CD4-positive, alpha-beta memory T cell (primary cell): ENCODE measurements around the gene LRP1. TPM values are rescaled to one million over a fixed set of nuclear protein-coding genes. Genes with fewer than 3 reads are reported as not detected.

Experiments used
- CTCF ChIA-PET: fragments of 350-600 bp; sonication (Branson Sonifier 250); formaldehyde crosslinking; loops from one replicate; lab custom pipeline; 2021; ENCODE audit warnings: inconsistent platforms; ENCODE audit not compliant: partially characterized antibody; lab: Charles Lee
- POLR2A ChIA-PET: fragments of 350-600 bp; sonication (Branson Sonifier 250); formaldehyde crosslinking; loops from one replicate; lab custom pipeline; 2021; ENCODE audit not compliant: partially characterized antibody; lab: Charles Lee
- DNase-seq, 5 donors: peaks; one replicate each; pipeline versions ENCODE4 v3.0.0 to v3.0.0-alpha.2; 2020 to 2022; ENCODE audit warnings: mixed read lengths in 1 of 5
- H3K27ac ChIP-seq: one replicate; pipeline ENCODE4 v1.7.0; 2013; ENCODE audit warnings: low read depth, low read length
- H3K27me3 ChIP-seq: 2 replicates; pipeline ENCODE4 v1.7.0; 2013; ENCODE audit warnings: mild to moderate bottlenecking, low read length, moderate library complexity; ENCODE audit not compliant: insufficient read depth
- H3K36me3 ChIP-seq: 2 replicates; pipeline ENCODE4 v1.7.0; 2013; ENCODE audit warnings: mild to moderate bottlenecking, low read length, moderate library complexity; ENCODE audit not compliant: insufficient read depth
- H3K4me1 ChIP-seq: 2 replicates; pipeline ENCODE4 v1.7.0; 2013; ENCODE audit warnings: mild to moderate bottlenecking, low read length, moderate library complexity; ENCODE audit not compliant: insufficient read depth
- H3K4me3 ChIP-seq, 2 donors: one replicate each; pipeline ENCODE4 v1.7.0; 2013; ENCODE audit warnings: low read length in 2 of 2, mild to moderate bottlenecking in 1 of 2
- H3K9me3 ChIP-seq, 2 donors: one replicate each; pipeline ENCODE4 v1.7.0; 2013; ENCODE audit warnings: low read length in 2 of 2, control low read depth in 1 of 2; ENCODE audit not compliant: control insufficient read depth in 1 of 2
- H3K27ac Mint-ChIP-seq, 7 donors: one replicate each; pipeline ENCODE4 v1.8.0; 2020 to 2021; ENCODE audit warnings: mixed read lengths in 7 of 7, mild to moderate bottlenecking in 6 of 7, inconsistent platforms in 3 of 7, moderate library complexity in 3 of 7
- H3K27me3 Mint-ChIP-seq, 2 donors: one replicate each; pipeline ENCODE4 v1.8.0; 2020 to 2021; ENCODE audit warnings: mixed read lengths in 2 of 2
- H3K36me3 Mint-ChIP-seq, 2 donors: one replicate each; pipeline ENCODE4 v1.8.0; 2020 to 2021; ENCODE audit warnings: mixed read lengths in 2 of 2, inconsistent platforms in 1 of 2, mild to moderate bottlenecking in 1 of 2
- H3K4me1 Mint-ChIP-seq, 4 donors: one replicate each; pipeline ENCODE4 v1.8.0; 2020 to 2021; ENCODE audit warnings: mixed read lengths in 4 of 4, mild to moderate bottlenecking in 1 of 4
- H3K4me3 Mint-ChIP-seq, 8 donors: one replicate each; pipeline ENCODE4 v1.8.0; 2020 to 2021; ENCODE audit warnings: mixed read lengths in 8 of 8, mild to moderate bottlenecking in 7 of 8, moderate library complexity in 6 of 8, inconsistent platforms in 3 of 8
- H3K9me3 Mint-ChIP-seq, 8 donors: one replicate each; pipeline ENCODE4 v1.8.0; 2020 to 2021; ENCODE audit warnings: mixed read lengths in 8 of 8, mild to moderate bottlenecking in 5 of 8, inconsistent platforms in 3 of 8, moderate library complexity in 1 of 8
- intact Hi-C: fragments of 100-400 bp; cut with micrococcal nuclease; formaldehyde crosslinking; loops from one replicate; pipeline ENCODE4 v1.15.1; 2023
- polyA plus RNA-seq, 2 donors: library from polyadenylated mRNA; unstranded; fragments of 300-500 nt; fragmentation: Illumina TruSeq; gene quantifications; one replicate each; pipeline ENCODE4 v1.2.3, GENCODE V29; 2021
- total RNA-seq, 2 experiments: library from RNA; stranded (reverse); gene quantifications; one replicate each; pipeline ENCODE4 v1.2.3, GENCODE V29; 2021

LRP1 gene
- total and polyA plus RNA-seq, 4 experiments from 2014 or later, result 0.38 to 11.6 (median 9.7) TPM; not detected in 1

- Mint-ChIP-seq H3K27me3 (peaks cover 29 to 48% of the 10 kb centered on the region in 2 donors), H3K9me3 (no peaks in the 10 kb centered on the region), H3K4me3 (peak overlapping the region; percentile 90 to 98 (median 94)), H3K4me1 (peaks cover 37 to 84% (median 56%) of the 10 kb centered on the region in 4 donors), H3K27ac (peak overlapping the region in 4 of 7 donors; percentile 39 to 85 (median 75)), H3K36me3 (peaks cover 16 to 26% of the 10 kb centered on the region in 2 donors)
- H3K4me1 ChIP-seq, result peaks cover 84% of the 10 kb centered on the region
- DNase-seq, result no peak
- no peaks in the 10 kb centered on the region for H3K9me3 ChIP-seq
- intact Hi-C loops, result loop anchor here (10.0 kb wide), 2 partner anchors 483 to 603 kb away; partner anchors contain the start of genes BAZ2A and PRIM1
- peaks cover 11% of the 10 kb centered on the region for H3K36me3 ChIP-seq
- no peak overlapping the region for H3K27ac ChIP-seq
- H3K27me3 ChIP-seq, result peaks cover 42% of the 10 kb centered on the region
- ChIA-PET CTCF (interaction anchor here (0.5 to 12.9 kb wide), 8 partner anchors 10 to 693 kb away, joined by 3 to 415 read pairs (median 4); partner anchors contain the start of genes LRP1, NXPH4, SHMT2 and STAC3), POLR2A (interaction anchor here (6.0 to 7.7 kb wide), 3 partner anchors 8 to 22 kb away, joined by 55 to 86 read pairs (median 63); partner anchors contain the start of genes NXPH4 and SHMT2)
- peak overlapping the region; percentile 42 to 52 for H3K4me3 ChIP-seq
These were observed 109.9 kb downstream of the LRP1 start for GRCh38 chr12:57237932-57238853.

GRCh38 chr12:57238854-57239554 is 110.7 kb downstream of the LRP1 start:
- POLR2A ChIA-PET, result interaction anchor here (6.0 to 7.7 kb wide), 3 partner anchors 8 to 23 kb away, joined by 55 to 86 read pairs (median 63); partner anchors contain the start of genes NXPH4 and SHMT2

GRCh38 chr12:57239587-57240065 is 111.3 kb downstream of the LRP1 start:
- CTCF ChIA-PET, result interaction anchor here (0.9 to 12.9 kb wide), 10 partner anchors 9 to 212 kb away, joined by 3 to 415 read pairs (median 4); partner anchors contain the start of genes LRP1, NXPH4, SHMT2 and STAC3
- intact Hi-C loops, result loop anchor here (1.0 to 10.0 kb wide), 6 partner anchors 10 to 605 kb away; partner anchors contain the start of genes BAZ2A, PRIM1 and SHMT2
- POLR2A ChIA-PET, result interaction anchor here (1.8 to 7.7 kb wide), 4 partner anchors 9 to 128 kb away, joined by 4 to 86 read pairs (median 59); partner anchors contain the start of genes NXPH4, SHMT2 and STAT6
- no peaks in the 10 kb centered on the region for H3K9me3 Mint-ChIP-seq
- Histone ChIP-seq H3K4me3 (peak overlapping the region; percentile 18 to 79), H3K4me1 (peaks cover 86% of the 10 kb centered on the region), H3K27ac (no peak overlapping the region), H3K27me3 (peaks cover 43% of the 10 kb centered on the region), H3K36me3 (no peaks in the 10 kb centered on the region), H3K9me3 (no peaks in the 10 kb centered on the region)
- H3K36me3 Mint-ChIP-seq, result peaks cover 2 to 15% of the 10 kb centered on the region in 2 donors
- H3K27me3 Mint-ChIP-seq, result peaks cover 32 to 52% of the 10 kb centered on the region in 2 donors
- H3K27ac Mint-ChIP-seq, result peak overlapping the region in 5 of 7 donors; percentile 39 to 86 (median 75)
- H3K4me3 Mint-ChIP-seq, result peak overlapping the region; percentile 90 to 98 (median 94)
- H3K4me1 Mint-ChIP-seq, result peaks cover 37 to 85% (median 59%) of the 10 kb centered on the region in 4 donors
- no peak for DNase-seq

More at GRCh38 chr12:57238854-57239554, 110.7 kb downstream of the LRP1 start:
- Mint-ChIP-seq H3K36me3 (peaks cover 8 to 21% of the 10 kb centered on the region in 2 donors), H3K9me3 (no peaks in the 10 kb centered on the region), H3K4me3 (peak overlapping the region; percentile 90 to 98 (median 94)), H3K4me1 (peaks cover 41 to 88% (median 60%) of the 10 kb centered on the region in 4 donors), H3K27me3 (peaks cover 32 to 52% of the 10 kb centered on the region in 2 donors), H3K27ac (peak overlapping the region in 6 of 7 donors; percentile 7 to 85 (median 62))
- peaks cover 43% of the 10 kb centered on the region for H3K27me3 ChIP-seq
- peak; percentile 80 to 87 (median 82) for DNase-seq
- intact Hi-C loops, result loop anchor here (1.0 to 10.0 kb wide), 5 partner anchors 10 to 604 kb away; partner anchors contain the start of genes BAZ2A, PRIM1 and SHMT2
- CTCF ChIA-PET, result interaction anchor here (0.9 to 12.9 kb wide), 10 partner anchors 9 to 212 kb away, joined by 3 to 415 read pairs (median 4); partner anchors contain the start of genes LRP1, NXPH4, SHMT2 and STAC3
- H3K27ac ChIP-seq, result no peak overlapping the region
- no peaks in the 10 kb centered on the region for H3K9me3 ChIP-seq
- H3K4me3 ChIP-seq, result peak overlapping the region; percentile 42 to 79
- peaks cover 3% of the 10 kb centered on the region for H3K36me3 ChIP-seq
- H3K4me1 ChIP-seq, result peaks cover 87% of the 10 kb centered on the region

- H3K27ac ChIP-seq, result peak overlapping the region; percentile 16
- Mint-ChIP-seq H3K36me3 (peaks cover 0 to 13% of the 10 kb centered on the region in 2 donors), H3K27me3 (peaks cover 32 to 52% of the 10 kb centered on the region in 2 donors), H3K9me3 (no peaks in the 10 kb centered on the region), H3K27ac (peak overlapping the region; percentile 58 to 93 (median 85)), H3K4me1 (peaks cover 37 to 84% (median 59%) of the 10 kb centered on the region in 4 donors), H3K4me3 (peak overlapping the region; percentile 90 to 98 (median 94))
- ChIA-PET POLR2A (interaction anchor here (1.0 to 7.7 kb wide), 5 partner anchors 10 to 147 kb away, joined by 3 to 86 read pairs (median 55); partner anchors contain the start of genes NXPH4, SHMT2 and STAT6), CTCF (interaction anchor here (1.3 to 12.9 kb wide), 6 partner anchors 11 to 111 kb away, joined by 3 to 415 read pairs (median 20); partner anchors contain the start of genes NXPH4, SHMT2 and STAC3)
- peak; percentile 71 to 86 (median 75) for DNase-seq
- no peaks in the 10 kb centered on the region for H3K9me3 ChIP-seq
- peaks cover 82% of the 10 kb centered on the region for H3K4me1 ChIP-seq
- no peaks in the 10 kb centered on the region for H3K36me3 ChIP-seq
- peak overlapping the region; percentile 18 to 79 for H3K4me3 ChIP-seq
- peaks cover 43% of the 10 kb centered on the region for H3K27me3 ChIP-seq
- intact Hi-C loops, result loop anchor here (5.0 kb wide), 1 partner anchor 173 kb away; no protein-coding TSS in a partner anchor
These were observed 112.0 kb downstream of the LRP1 start for GRCh38 chr12:57240066-57240921.

GRCh38 chr12:57240926-57241401 is 112.7 kb downstream of the LRP1 start:
- H3K4me1 Mint-ChIP-seq, result peaks cover 37 to 84% (median 59%) of the 10 kb centered on the region in 4 donors
- Histone ChIP-seq H3K36me3 (no peaks in the 10 kb centered on the region), H3K27me3 (peaks cover 43% of the 10 kb centered on the region), H3K4me3 (peak overlapping the region; percentile 18 to 79), H3K9me3 (no peaks in the 10 kb centered on the region), H3K27ac (no peak overlapping the region), H3K4me1 (peaks cover 79% of the 10 kb centered on the region)
- POLR2A ChIA-PET, result interaction anchor here (1.0 to 7.7 kb wide), 5 partner anchors 10 to 147 kb away, joined by 3 to 86 read pairs (median 55); partner anchors contain the start of genes NXPH4, SHMT2 and STAT6
- CTCF ChIA-PET, result interaction anchor here (1.6 to 12.9 kb wide), 5 partner anchors 12 to 111 kb away, joined by 3 to 415 read pairs (median 34); partner anchors contain the start of genes NXPH4, SHMT2 and STAC3
- peaks cover 32 to 52% of the 10 kb centered on the region in 2 donors for H3K27me3 Mint-ChIP-seq
- peaks cover 0 to 11% of the 10 kb centered on the region in 2 donors for H3K36me3 Mint-ChIP-seq
- intact Hi-C loops, result loop anchor here (1.0 to 5.0 kb wide), 2 partner anchors 117 to 174 kb away; no protein-coding TSS in a partner anchor
- no peak for DNase-seq
- H3K9me3 Mint-ChIP-seq, result no peaks in the 10 kb centered on the region
- peak overlapping the region; percentile 90 to 98 (median 94) for H3K4me3 Mint-ChIP-seq
- H3K27ac Mint-ChIP-seq, result peak overlapping the region in 6 of 7 donors; percentile 58 to 93 (median 88)
